IMR-90 (cell line): ENCODE measurements around the gene RPS6KA3.

ENCODE experiments used
- FOS ChIP-seq: fragments of 150-350 bp; IDR thresholded peaks from 2 replicates; pipeline ENCODE4 v1.6.1; 2016; ENCODE audit warnings: low read depth, low read length
- MAFK ChIP-seq: IDR thresholded peaks from 2 replicates; pipeline ENCODE4 v1.6.1; 2012; ENCODE audit warnings: low read depth, low read length, improper control_type of control experiment
- MXI1 ChIP-seq: IDR thresholded peaks from 2 replicates; pipeline ENCODE4 v1.6.1; 2012; ENCODE audit warnings: low read depth, mild to moderate bottlenecking, low read length, moderate library complexity, borderline replicate concordance
- NFE2L2 ChIP-seq: fragments of 150-350 bp; IDR thresholded peaks from 2 replicates; pipeline ENCODE4 v1.6.1; 2016; ENCODE audit warnings: low read depth, mild to moderate bottlenecking, low read length
- POLR2A ChIP-seq: IDR thresholded peaks from 2 replicates; pipeline ENCODE4 v1.6.1; 2012; ENCODE audit warnings: mild to moderate bottlenecking, low read depth, low read length
- RFX5 ChIP-seq: IDR thresholded peaks from 2 replicates; pipeline ENCODE4 v1.8.0; 2012; ENCODE audit warnings: low read depth, mild to moderate bottlenecking, low read length, moderate library complexity
- SMC3 ChIP-seq: fragments of 150-350 bp; IDR thresholded peaks from 2 replicates; pipeline ENCODE4 v1.6.1; 2016; ENCODE audit warnings: low read depth, mild to moderate bottlenecking, antibody characterized with exemption, low read length, moderate library complexity
- TF ChIP-seq, protein P1 (sequence below): conservative IDR thresholded peaks from 2 replicates; pipeline ENCODE4 v1.5.1; 2012; ENCODE audit warnings: mild to moderate bottlenecking, low read depth, low read length, improper control_type of control experiment
- TF ChIP-seq, protein P2 (sequence below): fragments of 150-350 bp; IDR thresholded peaks from 2 replicates; pipeline ENCODE4 v1.6.1; 2017; ENCODE audit warnings: mild to moderate bottlenecking, antibody characterized with exemption, low read length, low read depth

DNA sequence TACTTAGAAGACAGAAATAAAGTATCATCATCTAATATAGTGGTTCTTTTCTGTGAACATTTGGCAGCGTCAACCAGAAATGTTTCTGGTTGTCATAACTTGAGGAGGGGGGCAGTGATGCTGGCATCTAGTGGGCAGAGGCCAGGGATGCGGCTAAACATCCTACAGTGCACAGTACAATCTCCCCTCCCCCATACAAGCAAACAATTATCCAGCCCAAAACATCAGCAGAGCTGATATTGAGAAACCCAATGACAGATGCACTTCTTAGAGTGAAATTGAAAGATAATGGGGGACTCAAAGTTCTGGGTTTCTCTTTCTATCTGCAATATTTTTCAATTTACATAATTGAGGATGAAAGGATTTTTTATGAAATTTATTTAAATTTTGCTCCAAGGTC lies 123.1 kb downstream of the RPS6KA3 start:
- TF ChIP-seq, protein P1, sequence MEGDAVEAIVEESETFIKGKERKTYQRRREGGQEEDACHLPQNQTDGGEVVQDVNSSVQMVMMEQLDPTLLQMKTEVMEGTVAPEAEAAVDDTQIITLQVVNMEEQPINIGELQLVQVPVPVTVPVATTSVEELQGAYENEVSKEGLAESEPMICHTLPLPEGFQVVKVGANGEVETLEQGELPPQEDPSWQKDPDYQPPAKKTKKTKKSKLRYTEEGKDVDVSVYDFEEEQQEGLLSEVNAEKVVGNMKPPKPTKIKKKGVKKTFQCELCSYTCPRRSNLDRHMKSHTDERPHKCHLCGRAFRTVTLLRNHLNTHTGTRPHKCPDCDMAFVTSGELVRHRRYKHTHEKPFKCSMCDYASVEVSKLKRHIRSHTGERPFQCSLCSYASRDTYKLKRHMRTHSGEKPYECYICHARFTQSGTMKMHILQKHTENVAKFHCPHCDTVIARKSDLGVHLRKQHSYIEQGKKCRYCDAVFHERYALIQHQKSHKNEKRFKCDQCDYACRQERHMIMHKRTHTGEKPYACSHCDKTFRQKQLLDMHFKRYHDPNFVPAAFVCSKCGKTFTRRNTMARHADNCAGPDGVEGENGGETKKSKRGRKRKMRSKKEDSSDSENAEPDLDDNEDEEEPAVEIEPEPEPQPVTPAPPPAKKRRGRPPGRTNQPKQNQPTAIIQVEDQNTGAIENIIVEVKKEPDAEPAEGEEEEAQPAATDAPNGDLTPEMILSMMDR: no peak
- TF ChIP-seq NFE2L2 (no peak), POLR2A (no peak), RFX5 (no peak), FOS (no peak), MAFK (no peak), SMC3 (no peak), MXI1 (no peak)
- TF ChIP-seq, protein P2, sequence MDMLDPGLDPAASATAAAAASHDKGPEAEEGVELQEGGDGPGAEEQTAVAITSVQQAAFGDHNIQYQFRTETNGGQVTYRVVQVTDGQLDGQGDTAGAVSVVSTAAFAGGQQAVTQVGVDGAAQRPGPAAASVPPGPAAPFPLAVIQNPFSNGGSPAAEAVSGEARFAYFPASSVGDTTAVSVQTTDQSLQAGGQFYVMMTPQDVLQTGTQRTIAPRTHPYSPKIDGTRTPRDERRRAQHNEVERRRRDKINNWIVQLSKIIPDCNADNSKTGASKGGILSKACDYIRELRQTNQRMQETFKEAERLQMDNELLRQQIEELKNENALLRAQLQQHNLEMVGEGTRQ: no peak
